Upper lobe of left lung (tissue), 4 donors: ENCODE results near the gene HAPLN1.

Experiments used
- CTCF ChIP-seq, 6 experiments: fragments of 450-650 bp in 4 of 6; fragments of 200-600 bp in 2 of 6; sonication (generic) in 2 of 6; IDR thresholded peaks; one replicate each; pipeline ENCODE4 v1.5.1; 2016 to 2019; ENCODE audit warnings: antibody characterized with exemption in 6 of 6
- EP300 ChIP-seq, 4 donors: sonication (generic); formaldehyde crosslinking; IDR thresholded peaks; one replicate each; pipeline ENCODE4 v1.5.1; 2017; ENCODE audit warnings: antibody characterized with exemption in 4 of 4, control low read depth in 2 of 4
- POLR2A ChIP-seq, 4 donors: fragments of 450-650 bp; IDR thresholded peaks; one replicate each; pipeline ENCODE4 v1.5.1; 2016 to 2017; ENCODE audit warnings: antibody characterized with exemption in 4 of 4, mild to moderate bottlenecking in 2 of 4

GRCh38 chr5:83589786-83590185 lies 130.9 kb downstream of the HAPLN1 start:
- TF ChIP-seq POLR2A (IDR thresholded peaks at IDR 0.05) (no peak), CTCF (IDR thresholded peaks at IDR 0.05) (no peak), EP300 (IDR thresholded peaks at IDR 0.05) (no peak)
